ENCODE data around the gene CCBE1. TPM values are rescaled to one million over a fixed set of nuclear protein-coding genes. Genes with fewer than 3 reads are reported as not detected.

CCBE1 gene
- total and polyA plus RNA-seq, 9 of the 15 experiments (the other 6 are each of a cell fraction or from before 2014, with no cell fraction given), result 0.20 TPM; not detected in 8

DNA sequence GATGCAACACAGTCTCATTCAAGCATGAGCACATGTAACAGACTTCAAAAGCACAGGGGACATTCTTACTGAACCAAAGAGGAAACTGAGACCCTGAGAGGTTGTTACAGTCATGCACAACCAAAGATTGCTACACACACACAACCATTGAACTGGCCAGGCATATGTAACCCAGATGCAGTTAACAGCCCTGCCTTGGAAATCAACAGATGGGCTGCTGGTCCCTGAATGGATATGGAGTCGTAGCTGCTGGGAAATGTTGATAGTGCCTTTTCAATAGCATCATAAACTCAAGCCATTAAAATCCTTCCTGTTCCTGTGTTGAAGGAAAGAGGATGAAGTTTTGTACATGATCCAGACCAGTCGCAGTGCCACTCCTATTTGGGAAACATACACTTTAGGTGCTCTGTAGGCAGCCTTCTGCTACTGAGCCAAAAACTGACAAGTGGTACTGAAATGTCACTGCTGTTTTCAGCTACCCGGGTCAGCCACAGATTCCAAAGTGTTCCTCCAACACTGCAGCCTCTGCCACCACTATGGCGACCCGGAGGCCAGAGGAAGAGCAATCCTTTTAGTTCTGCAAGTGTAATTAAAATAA is 143.9 kb downstream of the CCBE1 start:
- CTCF ChIA-PET (ENCODE audit: low intra/inter-chr PET ratio), result no interaction called here
- no peak for FAIRE-seq
- no peaks in the 10 kb centered on the region for H3K79me2 ChIP-seq (ENCODE audit: control insufficient read depth, insufficient read depth, low read length)
- H3K4me3 ChIP-seq, result no peak overlapping the region
- BruUV-seq (replicated peaks), result no TSS peak
- H3K4me1 ChIP-seq (replicated peaks in 1 of 2; ENCODE audit: control insufficient read depth in 2 of 2, insufficient read depth in 2 of 2, low read length in 2 of 2), result no peaks in the 10 kb centered on the region
- POLR2A ChIA-PET, result no interaction called here
- no peaks in the 10 kb centered on the region for H3K9me3 ChIP-seq (replicated peaks; ENCODE audit: control insufficient read depth, insufficient read depth, low read depth, low read length)
- WGBS (ENCODE audit: insufficient coverage, low coverage, missing lambda C conversion rate), result 0% methylated on average over 5 of the region's 5 CpGs
- H3K9ac ChIP-seq (ENCODE audit: insufficient read depth in 1 of 2, low read depth in 2 of 2, low read length in 2 of 2), result no peak overlapping the region
- no peak overlapping the region for H3K4me2 ChIP-seq (ENCODE audit: insufficient read depth, low read length)
- H3K27me3 ChIP-seq (ENCODE audit: control insufficient read depth in 2 of 2, insufficient read depth in 2 of 2, low read length in 2 of 2), result peaks cover 0 to 1% of the 10 kb centered on the region in 2 experiments; a peak in 1 of 5 replicates
- no peak overlapping the region for H2AFZ ChIP-seq (ENCODE audit: low read depth, low read length)
- DNase-seq (ENCODE audit: extremely low read depth in 1 of 4, low spot score in 3 of 4), result no peak
- H4K20me1 ChIP-seq (replicated peaks; ENCODE audit: control insufficient read depth, insufficient read depth, low read length), result no peaks in the 10 kb centered on the region
- in situ Hi-C loops (cut with MboI) (no loop called here), intact Hi-C loops (cut with micrococcal nuclease) (no loop called here)
- H3K27ac ChIP-seq (ENCODE audit: extremely low read depth, low read depth, low read length), result no peak overlapping the region
- H3K36me3 ChIP-seq (ENCODE audit: control insufficient read depth, insufficient read depth, low read length), result no peaks in the 10 kb centered on the region
- ATAC-seq, result no peak
- no peaks in the 10 kb centered on the region for H3K9me1 ChIP-seq (ENCODE audit: control insufficient read depth, insufficient read depth, low read length)
- TF ChIP-seq, protein P1, sequence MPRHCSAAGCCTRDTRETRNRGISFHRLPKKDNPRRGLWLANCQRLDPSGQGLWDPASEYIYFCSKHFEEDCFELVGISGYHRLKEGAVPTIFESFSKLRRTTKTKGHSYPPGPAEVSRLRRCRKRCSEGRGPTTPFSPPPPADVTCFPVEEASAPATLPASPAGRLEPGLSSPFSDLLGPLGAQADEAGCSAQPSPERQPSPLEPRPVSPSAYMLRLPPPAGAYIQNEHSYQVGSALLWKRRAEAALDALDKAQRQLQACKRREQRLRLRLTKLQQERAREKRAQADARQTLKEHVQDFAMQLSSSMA (CRISPR knock-in tag; IDR thresholded peaks at IDR 0.05), result no peak
- no peak for TF ChIP-seq ZNF780A (CRISPR knock-in tag; IDR thresholded peaks at IDR 0.05)
- no peak for TF ChIP-seq FOXJ3 (CRISPR knock-in tag; IDR thresholded peaks at IDR 0.05)
- TF ChIP-seq KLF13 (tag; IDR thresholded peaks at IDR 0.05; ENCODE audit: borderline replicate concordance, low read depth), result no peak
- TF ChIP-seq, protein P2, sequence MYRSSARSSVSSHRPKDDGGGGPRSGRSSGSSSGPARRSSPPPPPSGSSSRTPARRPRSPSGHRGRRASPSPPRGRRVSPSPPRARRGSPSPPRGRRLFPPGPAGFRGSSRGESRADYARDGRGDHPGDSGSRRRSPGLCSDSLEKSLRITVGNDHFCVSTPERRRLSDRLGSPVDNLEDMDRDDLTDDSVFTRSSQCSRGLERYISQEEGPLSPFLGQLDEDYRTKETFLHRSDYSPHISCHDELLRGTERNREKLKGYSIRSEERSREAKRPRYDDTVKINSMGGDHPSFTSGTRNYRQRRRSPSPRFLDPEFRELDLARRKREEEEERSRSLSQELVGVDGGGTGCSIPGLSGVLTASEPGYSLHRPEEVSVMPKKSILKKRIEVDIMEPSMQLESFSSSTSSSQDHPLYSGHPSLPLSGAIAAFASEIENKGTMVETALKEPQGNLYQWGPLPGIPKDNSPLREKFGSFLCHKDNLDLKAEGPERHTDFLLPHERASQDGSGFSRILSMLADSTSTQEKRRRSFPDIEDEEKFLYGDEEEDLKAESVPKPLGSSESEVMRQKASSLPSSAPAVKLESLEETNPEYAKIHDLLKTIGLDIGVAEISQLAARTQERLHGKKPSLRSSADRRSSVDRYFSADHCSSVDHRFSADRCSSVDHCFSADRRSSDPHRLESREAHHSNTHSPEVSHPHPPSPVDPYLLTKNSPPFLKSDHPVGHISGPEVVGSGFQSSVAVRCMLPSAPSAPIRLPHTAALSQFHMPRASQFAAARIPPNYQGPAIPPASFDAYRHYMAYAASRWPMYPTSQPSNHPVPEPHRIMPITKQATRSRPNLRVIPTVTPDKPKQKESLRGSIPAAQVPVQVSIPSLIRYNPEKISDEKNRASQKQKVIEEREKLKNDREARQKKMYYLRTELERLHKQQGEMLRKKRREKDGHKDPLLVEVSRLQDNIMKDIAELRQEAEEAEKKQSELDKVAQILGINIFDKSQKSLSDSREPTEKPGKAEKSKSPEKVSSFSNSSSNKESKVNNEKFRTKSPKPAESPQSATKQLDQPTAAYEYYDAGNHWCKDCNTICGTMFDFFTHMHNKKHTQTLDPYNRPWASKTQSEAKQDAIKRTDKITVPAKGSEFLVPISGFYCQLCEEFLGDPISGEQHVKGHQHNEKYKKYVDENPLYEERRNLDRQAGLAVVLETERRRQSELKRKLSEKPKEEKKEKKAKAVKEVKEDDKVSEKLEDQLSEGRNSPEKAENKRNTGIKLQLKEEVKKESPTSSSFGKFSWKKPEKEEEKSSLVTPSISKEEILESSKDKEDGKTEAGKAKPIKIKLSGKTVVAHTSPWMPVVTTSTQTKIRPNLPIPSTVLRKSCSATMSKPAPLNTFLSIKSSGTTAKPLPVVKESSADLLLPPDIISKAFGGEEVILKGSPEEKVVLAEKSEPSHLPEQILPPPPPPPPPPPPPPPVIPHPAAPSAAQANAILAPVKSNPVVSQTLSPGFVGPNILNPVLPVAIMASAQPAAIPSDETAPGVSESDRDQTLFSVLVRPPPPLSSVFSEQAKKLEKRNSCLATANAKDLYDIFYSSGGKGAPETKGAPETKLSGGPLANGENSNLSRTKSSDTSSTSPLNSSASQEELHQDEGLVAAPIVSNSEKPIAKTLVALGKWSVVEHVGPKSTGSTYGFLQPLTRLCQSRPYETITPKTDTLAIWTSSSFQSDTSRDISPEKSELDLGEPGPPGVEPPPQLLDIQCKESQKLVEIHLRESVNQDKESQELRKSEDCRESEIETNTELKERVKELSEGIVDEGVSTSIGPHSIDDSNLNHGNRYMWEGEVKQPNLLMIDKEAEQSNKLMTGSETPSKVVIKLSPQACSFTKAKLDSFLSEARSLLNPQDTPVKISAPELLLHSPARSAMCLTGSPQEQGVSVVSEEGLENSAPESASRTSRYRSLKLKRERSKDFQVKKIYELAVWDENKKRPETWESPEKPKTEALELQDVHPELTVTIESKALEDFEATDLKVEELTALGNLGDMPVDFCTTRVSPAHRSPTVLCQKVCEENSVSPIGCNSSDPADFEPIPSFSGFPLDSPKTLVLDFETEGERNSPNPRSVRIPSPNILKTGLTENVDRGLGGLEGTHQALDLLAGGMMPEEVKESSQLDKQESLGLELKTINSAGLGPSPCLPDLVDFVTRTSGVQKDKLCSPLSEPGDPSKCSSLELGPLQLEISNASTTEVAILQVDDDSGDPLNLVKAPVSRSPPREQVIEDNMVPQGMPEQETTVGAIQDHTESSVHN (IDR thresholded peaks at IDR 0.05; ENCODE audit: borderline replicate concordance in 1 of 2, low read depth in 1 of 2), result no peak
- TF ChIP-seq PURB (CRISPR knock-in tag; IDR thresholded peaks at IDR 0.05; ENCODE audit: low read depth), result no peak
- TF ChIP-seq ZBED1 (IDR thresholded peaks at IDR 0.05), result no peak
- no peak for TF ChIP-seq SNIP1 (IDR thresholded peaks at IDR 0.05; ENCODE audit: low read depth)
- TF ChIP-seq SAP30 (IDR thresholded peaks at IDR 0.05; ENCODE audit: borderline replicate concordance, insufficient read depth, low read depth, low read length, poor library complexity, severe bottlenecking), result no peak
- TF ChIP-seq HLTF (IDR thresholded peaks at IDR 0.05), result no peak
- no peak for TF ChIP-seq ZFP30 (CRISPR knock-in tag; IDR thresholded peaks at IDR 0.05; ENCODE audit: borderline replicate concordance)
- TF ChIP-seq, protein P3, sequence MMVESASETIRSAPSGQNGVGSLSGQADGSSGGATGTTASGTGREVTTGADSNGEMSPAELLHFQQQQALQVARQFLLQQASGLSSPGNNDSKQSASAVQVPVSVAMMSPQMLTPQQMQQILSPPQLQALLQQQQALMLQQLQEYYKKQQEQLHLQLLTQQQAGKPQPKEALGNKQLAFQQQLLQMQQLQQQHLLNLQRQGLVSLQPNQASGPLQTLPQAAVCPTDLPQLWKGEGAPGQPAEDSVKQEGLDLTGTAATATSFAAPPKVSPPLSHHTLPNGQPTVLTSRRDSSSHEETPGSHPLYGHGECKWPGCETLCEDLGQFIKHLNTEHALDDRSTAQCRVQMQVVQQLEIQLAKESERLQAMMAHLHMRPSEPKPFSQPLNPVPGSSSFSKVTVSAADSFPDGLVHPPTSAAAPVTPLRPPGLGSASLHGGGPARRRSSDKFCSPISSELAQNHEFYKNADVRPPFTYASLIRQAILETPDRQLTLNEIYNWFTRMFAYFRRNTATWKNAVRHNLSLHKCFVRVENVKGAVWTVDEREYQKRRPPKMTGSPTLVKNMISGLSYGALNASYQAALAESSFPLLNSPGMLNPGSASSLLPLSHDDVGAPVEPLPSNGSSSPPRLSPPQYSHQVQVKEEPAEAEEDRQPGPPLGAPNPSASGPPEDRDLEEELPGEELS (CRISPR knock-in tag; IDR thresholded peaks at IDR 0.05; ENCODE audit: borderline replicate concordance), result no peak
